Karpas-422 (cell line): Measurements from ENCODE around the gene IMPG1. TPM values are rescaled to one million over a fixed set of nuclear protein-coding genes. Genes with fewer than 3 reads are reported as not detected.

Experiments
- DNase-seq: peaks from one replicate; pipeline ENCODE4 v3.0.0-alpha.2; 2015
- H2AFZ ChIP-seq: fragments of 200-600 bp; sonication (generic); 2 replicates; pipeline ENCODE4 v1.6.1; 2014; ENCODE audit warnings: antibody characterized with exemption, low read length, mixed read lengths
- H3K27ac ChIP-seq: fragments of 200-600 bp; sonication (generic); 2 replicates; pipeline ENCODE4 v1.5.1; 2014; ENCODE audit warnings: mild to moderate bottlenecking, low read length, moderate library complexity
- H3K27me3 ChIP-seq: fragments of 200-600 bp; sonication (generic); 2 replicates; pipeline ENCODE4 v1.6.1; 2014; ENCODE audit warnings: low read length, mixed read lengths
- H3K36me3 ChIP-seq: fragments of 200-600 bp; sonication (generic); 2 replicates; pipeline ENCODE4 v1.6.1; 2014; ENCODE audit warnings: low read length, mixed read lengths; ENCODE audit not compliant: insufficient read depth
- H3K4me1 ChIP-seq: fragments of 200-600 bp; sonication (generic); 2 replicates; pipeline ENCODE4 v1.6.1; 2014; ENCODE audit warnings: mild to moderate bottlenecking, low read length, mixed read lengths
- H3K4me2 ChIP-seq: fragments of 200-600 bp; sonication (generic); 2 replicates; pipeline ENCODE4 v1.6.1; 2014; ENCODE audit warnings: low read length, low read depth, mild to moderate bottlenecking; ENCODE audit not compliant: poor library complexity, severe bottlenecking
- H3K4me3 ChIP-seq: fragments of 200-600 bp; sonication (generic); 2 replicates; pipeline ENCODE4 v1.5.1; 2014; ENCODE audit warnings: mild to moderate bottlenecking, antibody characterized with exemption, low read length, mixed read lengths
- H3K79me2 ChIP-seq: fragments of 200-600 bp; sonication (generic); 2 replicates; pipeline ENCODE4 v1.6.1; 2014; ENCODE audit warnings: mild to moderate bottlenecking, low read length, mixed read lengths
- H3K9ac ChIP-seq: fragments of 200-600 bp; sonication (generic); 2 replicates; pipeline ENCODE4 v1.6.0; 2014; ENCODE audit warnings: low read length
- H3K9me2 ChIP-seq: fragments of 200-600 bp; sonication (generic), shearing (Covaris generic); replicated peaks from 2 replicates; pipeline ENCODE4 v1.6.0; 2014; ENCODE audit warnings: mild to moderate bottlenecking, low read length, moderate library complexity; ENCODE audit not compliant: insufficient read depth
- H3K9me3 ChIP-seq: fragments of 300-700, 200-600 bp; sonication (generic); 2 replicates; pipeline ENCODE4 v1.6.1; 2014; ENCODE audit warnings: low read length, mixed read lengths
- H4K20me1 ChIP-seq: fragments of 200-600 bp; sonication (generic); 2 replicates; pipeline ENCODE4 v1.6.1; 2014; ENCODE audit warnings: mild to moderate bottlenecking, antibody characterized with exemption, low read length, low read depth; ENCODE audit not compliant: insufficient read depth
- total RNA-seq: library from RNA; depleted of rRNA; stranded (reverse); fragments of >200 nt; shearing (Covaris generic); gene quantifications from 2 replicates; pipeline ENCODE4 v1.2.3, GENCODE V29; 2014; ENCODE audit warnings: low replicate concordance

The IMPG1 gene
- total RNA-seq, 1 experiment from 2014 or later, result not detected

GRCh38 chr6:75986935-75987334, 85.5 kb downstream of the IMPG1 start:
- Histone ChIP-seq H3K4me2 (no peak overlapping the region), H3K9ac (no peak overlapping the region), H3K9me3 (no peaks in the 10 kb centered on the region), H3K79me2 (no peaks in the 10 kb centered on the region), H3K27ac (no peak overlapping the region), H3K27me3 (no peaks in the 10 kb centered on the region), H4K20me1 (no peaks in the 10 kb centered on the region), H3K9me2 (0 out of 2 replicates have a peak, but pooled peaks cover 3% of the 10 kb centered on the region), H3K4me3 (no peak overlapping the region), H3K4me1 (no peaks in the 10 kb centered on the region), H3K36me3 (no peaks in the 10 kb centered on the region), H2AFZ (no peak overlapping the region)
- DNase-seq, result no peak

GRCh38 chr6:75975904-75976303, 96.6 kb downstream of the IMPG1 start:
- no peaks in the 10 kb centered on the region for H3K27me3 ChIP-seq

GRCh38 chr6:75970093-75970492, 102.4 kb downstream of the IMPG1 start:
- Histone ChIP-seq H3K9ac (no peak overlapping the region), H3K36me3 (no peaks in the 10 kb centered on the region), H3K9me3 (no peaks in the 10 kb centered on the region), H3K4me3 (no peak overlapping the region), H4K20me1 (no peaks in the 10 kb centered on the region), H3K79me2 (no peaks in the 10 kb centered on the region), H3K27ac (no peak overlapping the region), H3K4me1 (no peaks in the 10 kb centered on the region), H3K9me2 (no peaks in the 10 kb centered on the region), H2AFZ (no peak overlapping the region), H3K27me3 (no peaks in the 10 kb centered on the region), H3K4me2 (no peak overlapping the region)
- DNase-seq, result no peak

More at GRCh38 chr6:75975904-75976303, 96.6 kb downstream of the IMPG1 start:
- Histone ChIP-seq H2AFZ (no peak overlapping the region), H3K4me2 (no peak overlapping the region), H3K9ac (no peak overlapping the region), H3K27ac (no peak overlapping the region), H3K79me2 (no peaks in the 10 kb centered on the region), H4K20me1 (no peaks in the 10 kb centered on the region), H3K4me1 (no peaks in the 10 kb centered on the region), H3K4me3 (no peak overlapping the region), H3K9me3 (no peaks in the 10 kb centered on the region), H3K36me3 (no peaks in the 10 kb centered on the region), H3K9me2 (no peaks in the 10 kb centered on the region)
- DNase-seq, result no peak

GRCh38 chr6:75968143-75968542, 104.3 kb downstream of the IMPG1 start:
- Histone ChIP-seq H3K79me2 (no peaks in the 10 kb centered on the region), H4K20me1 (no peaks in the 10 kb centered on the region), H3K27ac (no peak overlapping the region), H3K36me3 (no peaks in the 10 kb centered on the region), H2AFZ (no peak overlapping the region), H3K4me1 (no peaks in the 10 kb centered on the region), H3K9me3 (no peaks in the 10 kb centered on the region), H3K4me2 (no peak overlapping the region), H3K9me2 (no peaks in the 10 kb centered on the region), H3K9ac (no peak overlapping the region), H3K27me3 (no peaks in the 10 kb centered on the region), H3K4me3 (no peak overlapping the region)
- no peak for DNase-seq

GRCh38 chr6:75963569-75963968, 108.9 kb downstream of the IMPG1 start:
- no peaks in the 10 kb centered on the region for H3K36me3 ChIP-seq
- H3K27me3 ChIP-seq, result no peaks in the 10 kb centered on the region
- H3K9me3 ChIP-seq, result no peaks in the 10 kb centered on the region
- H3K9ac ChIP-seq, result no peak overlapping the region
- no peak overlapping the region for H2AFZ ChIP-seq
- no peaks in the 10 kb centered on the region for H3K79me2 ChIP-seq
- H3K4me2 ChIP-seq, result no peak overlapping the region
- no peaks in the 10 kb centered on the region for H3K9me2 ChIP-seq
- H3K4me1 ChIP-seq, result no peaks in the 10 kb centered on the region
- H4K20me1 ChIP-seq, result no peaks in the 10 kb centered on the region
- no peak for DNase-seq
- no peak overlapping the region for H3K27ac ChIP-seq
- no peak overlapping the region for H3K4me3 ChIP-seq

- Histone ChIP-seq H2AFZ (no peak overlapping the region), H3K27me3 (no peaks in the 10 kb centered on the region), H3K4me1 (peaks cover 3% of the 10 kb centered on the region; the same call in 1 of the 2 replicates), H3K36me3 (no peaks in the 10 kb centered on the region), H4K20me1 (no peaks in the 10 kb centered on the region), H3K9me3 (no peaks in the 10 kb centered on the region), H3K27ac (no peak overlapping the region), H3K4me2 (no peak overlapping the region), H3K9me2 (no peaks in the 10 kb centered on the region), H3K79me2 (no peaks in the 10 kb centered on the region), H3K9ac (no peak overlapping the region), H3K4me3 (no peak overlapping the region)
- no peak for DNase-seq
These were observed 120.3 kb downstream of the IMPG1 start for GRCh38 chr6:75952128-75952527.

GRCh38 chr6:75947935-75948334, 124.5 kb downstream of the IMPG1 start:
- Histone ChIP-seq H4K20me1 (no peaks in the 10 kb centered on the region), H3K79me2 (no peaks in the 10 kb centered on the region), H3K4me2 (no peak overlapping the region), H3K27ac (no peak overlapping the region), H3K9ac (no peak overlapping the region), H2AFZ (0 out of 2 replicates have a peak overlapping the region, but pooled peaks have one; percentile 27), H3K27me3 (no peaks in the 10 kb centered on the region), H3K36me3 (no peaks in the 10 kb centered on the region), H3K4me1 (peaks cover 10% of the 10 kb centered on the region), H3K4me3 (no peak overlapping the region), H3K9me3 (no peaks in the 10 kb centered on the region), H3K9me2 (no peaks in the 10 kb centered on the region)
- DNase-seq, result peak; percentile 16

GRCh38 chr6:75946146-75946831, 126.2 kb downstream of the IMPG1 start:
- Histone ChIP-seq H3K27ac (no peak overlapping the region), H4K20me1 (no peaks in the 10 kb centered on the region), H3K27me3 (no peaks in the 10 kb centered on the region), H3K4me3 (no peak overlapping the region), H3K9me2 (no peaks in the 10 kb centered on the region), H2AFZ (no peak overlapping the region), H3K36me3 (no peaks in the 10 kb centered on the region), H3K4me2 (peak overlapping the region; percentile 2), H3K9ac (no peak overlapping the region), H3K4me1 (peaks cover 10% of the 10 kb centered on the region), H3K79me2 (no peaks in the 10 kb centered on the region), H3K9me3 (no peaks in the 10 kb centered on the region)
- DNase-seq, result peak; percentile 44
